ENCODE results near the gene RBPJL.

GRCh38 chr20:45269754-45270270 lies 36.8 kb upstream of the RBPJL start:
- no peak for TF ChIP-seq EZH2phosphoT487 (IDR thresholded peaks at IDR 0.05; ENCODE audit: borderline replicate concordance, low read length)
- TF ChIP-seq CTCF (IDR thresholded peaks at IDR 0.05; ENCODE audit: low read depth, low read length, poor library complexity, severe bottlenecking) = no peak

Measured in DOHH2 (cell line).